Sigmoid colon (tissue), 4 donors: Measurements from ENCODE around the gene NAP1L5.

ENCODE experiments used
- EP300 ChIP-seq, 4 donors: sonication (generic); formaldehyde crosslinking; IDR thresholded peaks; one replicate each; pipeline ENCODE4 v1.6.1; 2017; ENCODE audit warnings: antibody characterized with exemption in 4 of 4
- POLR2AphosphoS5 ChIP-seq, 4 donors: sonication (generic); formaldehyde crosslinking; IDR thresholded peaks; one replicate each; pipeline ENCODE4 v1.6.1; 2017; ENCODE audit warnings: antibody characterized with exemption in 4 of 4
- TF ChIP-seq, protein P1 (sequence below), 4 experiments: fragments of 450-650 bp in 3 of 4; fragments of 200-600 bp in 1 of 4; IDR thresholded peaks; one replicate each; pipeline ENCODE4 v1.5.1; 2016 to 2019; ENCODE audit warnings: antibody characterized with exemption in 4 of 4, mild to moderate bottlenecking in 3 of 4, moderate library complexity in 2 of 4

DNA sequence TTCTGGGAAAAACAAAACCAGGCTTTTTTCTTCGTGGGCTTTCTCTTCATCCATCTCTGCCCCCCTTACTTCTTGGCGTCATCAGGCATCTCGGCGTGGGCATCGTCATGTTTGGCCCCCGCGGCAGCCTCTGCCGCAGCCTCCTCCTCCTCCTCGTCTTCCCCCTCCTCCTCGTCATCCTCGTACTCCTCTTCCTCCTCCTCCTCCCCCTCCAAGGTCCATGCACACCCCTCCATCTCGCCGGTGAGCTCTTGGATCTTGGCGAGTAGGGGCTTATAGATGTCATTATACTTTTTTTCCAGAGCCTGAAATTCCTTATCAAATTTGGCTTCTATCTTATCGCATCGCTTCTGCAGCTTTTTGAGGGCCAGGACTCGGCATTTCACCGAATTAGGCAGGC, 488 bp downstream of the NAP1L5 start:
- TF ChIP-seq, protein P1, sequence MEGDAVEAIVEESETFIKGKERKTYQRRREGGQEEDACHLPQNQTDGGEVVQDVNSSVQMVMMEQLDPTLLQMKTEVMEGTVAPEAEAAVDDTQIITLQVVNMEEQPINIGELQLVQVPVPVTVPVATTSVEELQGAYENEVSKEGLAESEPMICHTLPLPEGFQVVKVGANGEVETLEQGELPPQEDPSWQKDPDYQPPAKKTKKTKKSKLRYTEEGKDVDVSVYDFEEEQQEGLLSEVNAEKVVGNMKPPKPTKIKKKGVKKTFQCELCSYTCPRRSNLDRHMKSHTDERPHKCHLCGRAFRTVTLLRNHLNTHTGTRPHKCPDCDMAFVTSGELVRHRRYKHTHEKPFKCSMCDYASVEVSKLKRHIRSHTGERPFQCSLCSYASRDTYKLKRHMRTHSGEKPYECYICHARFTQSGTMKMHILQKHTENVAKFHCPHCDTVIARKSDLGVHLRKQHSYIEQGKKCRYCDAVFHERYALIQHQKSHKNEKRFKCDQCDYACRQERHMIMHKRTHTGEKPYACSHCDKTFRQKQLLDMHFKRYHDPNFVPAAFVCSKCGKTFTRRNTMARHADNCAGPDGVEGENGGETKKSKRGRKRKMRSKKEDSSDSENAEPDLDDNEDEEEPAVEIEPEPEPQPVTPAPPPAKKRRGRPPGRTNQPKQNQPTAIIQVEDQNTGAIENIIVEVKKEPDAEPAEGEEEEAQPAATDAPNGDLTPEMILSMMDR (IDR thresholded peaks at IDR 0.05): no peak
- no peak for TF ChIP-seq EP300 (IDR thresholded peaks at IDR 0.05)
- no peak for TF ChIP-seq POLR2AphosphoS5 (IDR thresholded peaks at IDR 0.05)
